GM23338 (cell line): ENCODE measurements around the gene SLC13A3. TPM values are rescaled to one million over a fixed set of nuclear protein-coding genes. Genes with fewer than 3 reads are reported as not detected.

ENCODE experiments used
- ATAC-seq: fragments of 200-7000 bp; cut with Tn5 transposase; 3 replicates; pipeline ENCODE4 v1.9.1; 2020
- DNase-seq: peaks from one replicate; pipeline ENCODE4 v3.0.0-alpha.2; 2015; ENCODE audit warnings: low spot score
- H2AFZ ChIP-seq: fragments of 200-600 bp; sonication (generic); 2 replicates; pipeline ENCODE4 v1.8.0; 2016; ENCODE audit warnings: antibody characterized with exemption, mild to moderate bottlenecking, moderate library complexity
- H3F3A ChIP-seq: fragments of 200-600 bp; sonication (generic); replicated peaks from 2 replicates; pipeline ENCODE4 v1.8.0; 2017; ENCODE audit warnings: antibody characterized with exemption, mixed run types, low read depth
- H3K27ac ChIP-seq: fragments of 200-600 bp; sonication (generic); 2 replicates; pipeline ENCODE4 v1.6.1; 2016; ENCODE audit warnings: low read depth
- H3K27me3 ChIP-seq: fragments of 200-600 bp; sonication (generic); 2 replicates; pipeline ENCODE4 v1.8.0; 2016; ENCODE audit warnings: mild to moderate bottlenecking, mixed run types, moderate library complexity; ENCODE audit not compliant: insufficient read depth
- H3K36me3 ChIP-seq: fragments of 200-600 bp; sonication (generic); 2 replicates; pipeline ENCODE4 v1.8.0; 2016; ENCODE audit warnings: mild to moderate bottlenecking; ENCODE audit not compliant: insufficient read depth
- H3K4me1 ChIP-seq: fragments of 200-600 bp; sonication (generic); 2 replicates; pipeline ENCODE4 v1.8.0; 2016; ENCODE audit warnings: mild to moderate bottlenecking, moderate library complexity; ENCODE audit not compliant: insufficient read depth
- H3K4me2 ChIP-seq: fragments of 200-600 bp; sonication (generic); 2 replicates; pipeline ENCODE4 v1.7.1; 2017; ENCODE audit warnings: mixed run types
- H3K4me3 ChIP-seq: fragments of 200-600 bp; sonication (generic); 2 replicates; pipeline ENCODE4 v1.6.1; 2016; ENCODE audit warnings: mixed run types
- H3K79me2 ChIP-seq: fragments of 200-600 bp; sonication (generic); replicated peaks from 2 replicates; pipeline ENCODE4 v1.8.0; 2017; ENCODE audit warnings: mild to moderate bottlenecking; ENCODE audit not compliant: insufficient read depth
- H3K9me2 ChIP-seq: fragments of 200-600 bp; sonication (generic); 2 replicates; pipeline ENCODE4 v1.8.0; 2017; ENCODE audit not compliant: insufficient read depth
- H4K20me1 ChIP-seq: fragments of 200-600 bp; sonication (generic); replicated peaks from 2 replicates; pipeline ENCODE4 v1.8.0; 2017; ENCODE audit warnings: mild to moderate bottlenecking; ENCODE audit not compliant: insufficient read depth
- H3K27ac Mint-ChIP-seq: 2 replicates; pipeline ENCODE4 v1.8.0; 2020; ENCODE audit warnings: inconsistent platforms, mild to moderate bottlenecking, moderate library complexity, mixed read lengths
- H3K27me3 Mint-ChIP-seq: 3 replicates; pipeline ENCODE4 v1.8.0; 2022; ENCODE audit warnings: low read depth, mild to moderate bottlenecking, moderate library complexity, mixed read lengths, inconsistent platforms; ENCODE audit not compliant: insufficient read depth, poor library complexity
- H3K36me3 Mint-ChIP-seq: 3 replicates; pipeline ENCODE4 v1.8.0; 2021; ENCODE audit warnings: low read depth, mild to moderate bottlenecking, inconsistent platforms, moderate library complexity, mixed read lengths
- H3K4me1 Mint-ChIP-seq: 3 replicates; pipeline ENCODE4 v1.8.0; 2020; ENCODE audit warnings: mild to moderate bottlenecking, inconsistent platforms, mixed read lengths
- H3K4me3 Mint-ChIP-seq: 3 replicates; pipeline ENCODE4 v1.8.0; 2021; ENCODE audit warnings: moderate library complexity, mild to moderate bottlenecking, inconsistent platforms, mixed read lengths
- H3K9me3 Mint-ChIP-seq: 3 replicates; pipeline ENCODE4 v1.8.0; 2020; ENCODE audit warnings: moderate library complexity, mild to moderate bottlenecking, inconsistent platforms, mixed read lengths
- CREB1 ChIP-seq: fragments of 250-450 bp; sonication (Bioruptor Pico); IDR thresholded peaks from 2 replicates; pipeline ENCODE4 v1.5.0; 2020; ENCODE audit warnings: low read depth, mild to moderate bottlenecking, moderate library complexity
- EZH2 ChIP-seq: fragments of 200-600 bp; sonication (generic); IDR thresholded peaks from one replicate; pipeline ENCODE4 v1.8.0; 2017; ENCODE audit warnings: antibody characterized with exemption, mild to moderate bottlenecking, low read depth; ENCODE audit not compliant: unreplicated experiment
- EZH2phosphoT487 ChIP-seq: fragments of 200-600 bp; sonication (generic); IDR thresholded peaks from one replicate; pipeline ENCODE4 v1.8.1; 2018; ENCODE audit warnings: antibody characterized with exemption; ENCODE audit not compliant: unreplicated experiment
- JUNB ChIP-seq: IDR thresholded peaks from one replicate; pipeline ENCODE4 v1.6.1; 2016; ENCODE audit warnings: antibody characterized with exemption; ENCODE audit not compliant: unreplicated experiment
- NANOG ChIP-seq: IDR thresholded peaks from 2 replicates; pipeline ENCODE4 v1.6.1; 2016; ENCODE audit warnings: antibody characterized with exemption, borderline replicate concordance
- POLR2AphosphoS5 ChIP-seq: IDR thresholded peaks from 2 replicates; pipeline ENCODE4 v1.6.1; 2016; ENCODE audit warnings: antibody characterized with exemption, low read depth
- REST ChIP-seq: IDR thresholded peaks from one replicate; pipeline ENCODE4 v1.6.1; 2018; ENCODE audit warnings: antibody characterized with exemption; ENCODE audit not compliant: unreplicated experiment
- STAT1 ChIP-seq: IDR thresholded peaks from one replicate; pipeline ENCODE4 v1.6.1; 2016; ENCODE audit warnings: antibody characterized with exemption; ENCODE audit not compliant: unreplicated experiment
- ZNF114 ChIP-seq: fragments of 250-450 bp; sonication (Bioruptor Pico); IDR thresholded peaks from 2 replicates; pipeline ENCODE4 v1.5.0; 2020; ENCODE audit warnings: mild to moderate bottlenecking, moderate library complexity
- ZNF331 ChIP-seq: fragments of 250-450 bp; sonication (Bioruptor Pico); IDR thresholded peaks from 2 replicates; pipeline ENCODE4 v1.5.0; 2020; ENCODE audit warnings: low read depth, mild to moderate bottlenecking, moderate library complexity
- ZNF462 ChIP-seq: fragments of 250-450 bp; sonication (Bioruptor Pico); IDR thresholded peaks from 2 replicates; pipeline ENCODE4 v1.5.0; 2020; ENCODE audit warnings: mild to moderate bottlenecking, moderate library complexity
- polyA plus RNA-seq: library from polyadenylated mRNA; unstranded; fragments of >200 nt; fragmentation: Nextera tagmentation; extraction: Ambion mirVana; gene quantifications from 2 replicates; pipeline ENCODE4 v1.2.1, GENCODE V29; 2016
- total RNA-seq: library from RNA; depleted of rRNA; stranded (reverse); fragments of >200 nt; shearing (Covaris generic); gene quantifications from 2 replicates; pipeline ENCODE4 v1.2.3, GENCODE V29; 2014
- TF ChIP-seq, protein P1 (sequence below): IDR thresholded peaks from 2 replicates; pipeline ENCODE4 v1.6.1; 2016; ENCODE audit warnings: antibody characterized with exemption
- TF ChIP-seq, protein P2 (sequence below), 2 experiments: fragments of 200-600 bp in 1 of 2; sonication (generic) in 1 of 2; conservative IDR thresholded peaks; 2 replicates each; pipeline versions ENCODE4 v1.5.1 to v1.6.1; 2016 to 2017; ENCODE audit warnings: antibody characterized with exemption in 2 of 2, low read depth in 2 of 2, mild to moderate bottlenecking in 2 of 2, moderate library complexity in 1 of 2

The SLC13A3 gene
- total and polyA plus RNA-seq, 2 experiments from 2014 or later = 8.6 to 9.1 TPM

DNA sequence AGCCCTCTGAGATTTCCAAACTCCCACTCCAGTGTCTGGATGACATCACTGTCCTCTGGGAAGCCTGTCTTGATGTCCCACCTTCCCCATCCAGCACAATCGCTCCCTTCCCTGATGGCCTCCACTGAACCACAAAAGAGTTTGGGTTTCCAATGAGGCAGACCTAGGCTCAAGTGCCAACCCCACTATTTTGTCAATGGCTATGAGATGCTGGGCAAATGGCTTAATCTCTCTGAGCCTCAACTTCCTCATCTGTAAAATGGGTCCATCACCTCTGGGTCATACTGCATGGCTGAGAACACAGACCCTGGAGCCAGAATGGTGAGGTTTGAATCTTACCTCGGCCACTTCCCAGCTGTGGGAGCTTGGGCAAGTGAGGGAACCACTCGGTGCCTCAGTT is 11.7 kb downstream of the SLC13A3 start:
- no peaks in the 10 kb centered on the region for H3K9me2 ChIP-seq
- Mint-ChIP-seq H3K27me3 (peaks cover 14% of the 10 kb centered on the region), H3K27ac (no peak overlapping the region), H3K9me3 (no peaks in the 10 kb centered on the region; the same call in 1 of the 3 replicates), H3K36me3 (no peaks in the 10 kb centered on the region), H3K4me3 (no peak overlapping the region), H3K4me1 (peaks cover 8% of the 10 kb centered on the region; the same call in 2 of the 3 replicates)
- H3K27me3 ChIP-seq = no peaks in the 10 kb centered on the region
- no peaks in the 10 kb centered on the region for H3K79me2 ChIP-seq
- no peak overlapping the region for H3K27ac ChIP-seq
- no peak overlapping the region for H3K4me2 ChIP-seq
- ATAC-seq = no peak
- H2AFZ ChIP-seq = no peak overlapping the region
- no peaks in the 10 kb centered on the region; the same call in 1 of the 2 replicates for H3K4me1 ChIP-seq
- H3F3A ChIP-seq = no peaks in the 10 kb centered on the region
- TF ChIP-seq STAT1 = no peak
- no peak for TF ChIP-seq ZNF462 (CRISPR knock-in tag)
- TF ChIP-seq ZNF331 (CRISPR knock-in tag) = no peak
- TF ChIP-seq, protein P1, sequence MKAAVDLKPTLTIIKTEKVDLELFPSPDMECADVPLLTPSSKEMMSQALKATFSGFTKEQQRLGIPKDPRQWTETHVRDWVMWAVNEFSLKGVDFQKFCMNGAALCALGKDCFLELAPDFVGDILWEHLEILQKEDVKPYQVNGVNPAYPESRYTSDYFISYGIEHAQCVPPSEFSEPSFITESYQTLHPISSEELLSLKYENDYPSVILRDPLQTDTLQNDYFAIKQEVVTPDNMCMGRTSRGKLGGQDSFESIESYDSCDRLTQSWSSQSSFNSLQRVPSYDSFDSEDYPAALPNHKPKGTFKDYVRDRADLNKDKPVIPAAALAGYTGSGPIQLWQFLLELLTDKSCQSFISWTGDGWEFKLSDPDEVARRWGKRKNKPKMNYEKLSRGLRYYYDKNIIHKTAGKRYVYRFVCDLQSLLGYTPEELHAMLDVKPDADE = no peak
- no peak for TF ChIP-seq POLR2AphosphoS5
- TF ChIP-seq ZNF114 (CRISPR knock-in tag) = no peak
- TF ChIP-seq EZH2 = no peak
- TF ChIP-seq REST = no peak
- TF ChIP-seq, protein P2, sequence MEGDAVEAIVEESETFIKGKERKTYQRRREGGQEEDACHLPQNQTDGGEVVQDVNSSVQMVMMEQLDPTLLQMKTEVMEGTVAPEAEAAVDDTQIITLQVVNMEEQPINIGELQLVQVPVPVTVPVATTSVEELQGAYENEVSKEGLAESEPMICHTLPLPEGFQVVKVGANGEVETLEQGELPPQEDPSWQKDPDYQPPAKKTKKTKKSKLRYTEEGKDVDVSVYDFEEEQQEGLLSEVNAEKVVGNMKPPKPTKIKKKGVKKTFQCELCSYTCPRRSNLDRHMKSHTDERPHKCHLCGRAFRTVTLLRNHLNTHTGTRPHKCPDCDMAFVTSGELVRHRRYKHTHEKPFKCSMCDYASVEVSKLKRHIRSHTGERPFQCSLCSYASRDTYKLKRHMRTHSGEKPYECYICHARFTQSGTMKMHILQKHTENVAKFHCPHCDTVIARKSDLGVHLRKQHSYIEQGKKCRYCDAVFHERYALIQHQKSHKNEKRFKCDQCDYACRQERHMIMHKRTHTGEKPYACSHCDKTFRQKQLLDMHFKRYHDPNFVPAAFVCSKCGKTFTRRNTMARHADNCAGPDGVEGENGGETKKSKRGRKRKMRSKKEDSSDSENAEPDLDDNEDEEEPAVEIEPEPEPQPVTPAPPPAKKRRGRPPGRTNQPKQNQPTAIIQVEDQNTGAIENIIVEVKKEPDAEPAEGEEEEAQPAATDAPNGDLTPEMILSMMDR (conservative IDR thresholded peaks at IDR 0.05; ENCODE audit: low read depth in 2 of 2) = no peak
- no peak for TF ChIP-seq JUNB
- no peak for TF ChIP-seq NANOG
- no peak for TF ChIP-seq CREB1
- TF ChIP-seq EZH2phosphoT487 = no peak
- no peaks in the 10 kb centered on the region for H4K20me1 ChIP-seq
- no peak for DNase-seq
- no peak overlapping the region for H3K4me3 ChIP-seq
- H3K36me3 ChIP-seq = no peaks in the 10 kb centered on the region
